ENCODE measurements around the gene SDHA.
"Not testable (repeated sequence)": the region's sequence is repeated elsewhere in the genome, so short reads cannot be mapped to it uniquely, and the experiment has no call there.

Gene SDHA

GRCh38 chr5:198516-199196, 19.5 kb upstream of the SDHA start:
- DNase-seq: no peak

- DNase-seq: no peak
Observed at GRCh38 chr5:199197-199949, 18.7 kb upstream of the SDHA start.

- no peak for DNase-seq
Observed at GRCh38 chr5:199950-200645, 18.0 kb upstream of the SDHA start.

- DNase-seq: no peak
Observed at GRCh38 chr5:200985-201384, 17.1 kb upstream of the SDHA start.

GRCh38 chr5:201672-202071, 16.4 kb upstream of the SDHA start:
- no peak for DNase-seq

- no peak for DNase-seq
Observed at GRCh38 chr5:203246-203930, 14.7 kb upstream of the SDHA start.

GRCh38 chr5:204001-204400, 14.1 kb upstream of the SDHA start:
- no peak for DNase-seq

- DNase-seq: no peak
Observed at GRCh38 chr5:204462-204861, 13.7 kb upstream of the SDHA start.

GRCh38 chr5:204966-205670, 13.0 kb upstream of the SDHA start:
- DNase-seq: no peak

- DNase-seq: no peak
Observed at GRCh38 chr5:206406-206805, 11.7 kb upstream of the SDHA start.

- DNase-seq: no peak
Observed at GRCh38 chr5:206927-207536, 11.1 kb upstream of the SDHA start.

- DNase-seq: no peak
Observed at GRCh38 chr5:207599-207998, 10.5 kb upstream of the SDHA start.

GRCh38 chr5:208449-209114, 9.5 kb upstream of the SDHA start:
- DNase-seq: no peak

- DNase-seq: no peak
Observed at GRCh38 chr5:213803-214395, 4.2 kb upstream of the SDHA start.

- DNase-seq: not testable (repeated sequence)
Observed at GRCh38 chr5:215256-215655, 2.9 kb upstream of the SDHA start.

- not testable (repeated sequence) for DNase-seq
Observed at GRCh38 chr5:216076-216475, 2.0 kb upstream of the SDHA start.

- peak in 6 of 14 donors; percentile 21 to 61 (median 40) for DNase-seq
Observed at GRCh38 chr5:218457-219291, 554 bp downstream of the SDHA start.

- DNase-seq: peak in 2 of 14 donors; percentile 8 to 11
Observed at GRCh38 chr5:219460-219863, 1.3 kb downstream of the SDHA start.

GRCh38 chr5:219991-220390, 1.9 kb downstream of the SDHA start:
- DNase-seq: no peak
